GM21381 (cell line): ENCODE results near the gene PCDHGA7.
"Not testable (repeated sequence)": the region's sequence is repeated elsewhere in the genome, so short reads cannot be mapped to it uniquely, and the experiment has no call there.

Experiments
- ATAC-seq: cut with Tn5 transposase; IDR thresholded peaks from one replicate; pipeline ENCODE4 v1.9.1; 2021; ENCODE audit warnings: mild to moderate bottlenecking, moderate library complexity; ENCODE audit not compliant: unreplicated experiment

PCDHGA7 gene

GRCh38 chr5:141397756-141398551 lies 15.4 kb downstream of the PCDHGA7 start, which contains the start of gene PCDHGB5:
Gene PCDHGB5, plus strand, starts transcription at chr5:141397947. Its CDS starts 181 bp downstream, at chr5:141398128.
- peak; percentile 75 for ATAC-seq

GRCh38 chr5:141398608-141399007 lies 16.1 kb downstream of the PCDHGA7 start:
- ATAC-seq = no peak

DNA sequence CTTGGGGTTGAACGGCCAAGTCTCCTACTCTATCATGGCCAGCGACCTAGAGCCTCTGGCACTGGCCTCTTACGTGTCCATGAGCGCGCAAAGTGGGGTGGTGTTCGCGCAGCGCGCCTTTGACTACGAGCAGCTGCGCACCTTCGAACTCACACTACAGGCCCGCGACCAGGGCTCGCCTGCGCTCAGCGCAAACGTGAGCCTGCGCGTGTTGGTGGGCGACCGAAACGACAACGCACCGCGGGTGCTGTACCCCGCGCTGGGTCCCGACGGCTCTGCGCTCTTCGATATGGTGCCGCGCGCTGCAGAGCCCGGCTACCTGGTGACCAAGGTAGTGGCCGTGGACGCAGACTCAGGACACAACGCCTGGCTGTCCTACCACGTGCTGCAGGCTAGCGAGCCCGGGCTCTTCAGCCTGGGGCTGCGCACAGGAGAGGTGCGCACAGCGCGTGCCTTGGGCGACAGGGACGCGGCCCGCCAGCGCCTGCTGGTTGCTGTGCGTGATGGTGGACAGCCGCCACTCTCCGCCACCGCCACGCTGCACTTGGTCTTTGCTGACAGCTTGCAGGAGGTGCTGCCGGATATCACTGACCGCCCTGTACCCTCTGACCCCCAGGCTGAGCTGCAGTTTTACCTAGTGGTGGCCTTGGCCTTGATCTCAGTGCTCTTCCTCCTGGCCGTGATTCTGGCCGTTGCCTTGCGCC lies 17.2 kb downstream of the PCDHGA7 start:
- ATAC-seq = no peak

DNA sequence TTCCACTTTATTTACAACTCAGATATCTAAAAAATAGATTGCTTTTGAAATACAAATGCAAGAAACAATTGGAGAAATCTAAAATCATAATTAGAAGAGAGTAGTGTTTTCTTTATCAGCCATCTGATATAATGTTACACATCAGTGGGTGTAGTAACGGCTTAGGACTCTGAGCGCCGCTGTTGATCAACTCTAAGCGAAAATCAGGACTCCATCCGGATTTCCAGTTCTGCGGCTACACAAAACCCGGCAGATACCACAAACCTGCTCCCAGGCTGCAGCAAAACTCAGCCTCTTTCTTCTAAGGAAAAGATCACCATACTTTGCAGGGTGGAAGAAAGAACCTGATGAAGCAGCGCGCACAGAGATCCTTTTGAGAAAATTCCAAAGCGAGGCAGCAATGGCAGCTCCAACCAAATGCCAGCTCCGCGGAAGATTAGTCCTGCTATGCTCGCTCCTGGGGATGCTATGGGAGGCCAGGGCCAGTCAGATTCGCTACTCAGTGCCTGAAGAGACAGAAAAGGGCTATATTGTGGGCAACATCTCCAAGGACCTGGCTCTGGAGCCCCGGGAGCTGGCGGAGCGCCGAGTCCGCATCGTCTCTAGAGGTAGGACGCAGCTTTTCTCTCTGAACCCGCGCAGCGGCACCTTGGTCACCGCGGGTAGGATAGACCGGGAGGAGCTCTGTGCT lies 20.2 kb downstream of the PCDHGA7 start, which contains the start of gene PCDHGA9:
Gene PCDHGA9 (plus strand): TSS at position 226 of the 691 bp plus-strand sequence. CDS start 175 bp downstream, at position 401.
- ATAC-seq = no peak

DNA sequence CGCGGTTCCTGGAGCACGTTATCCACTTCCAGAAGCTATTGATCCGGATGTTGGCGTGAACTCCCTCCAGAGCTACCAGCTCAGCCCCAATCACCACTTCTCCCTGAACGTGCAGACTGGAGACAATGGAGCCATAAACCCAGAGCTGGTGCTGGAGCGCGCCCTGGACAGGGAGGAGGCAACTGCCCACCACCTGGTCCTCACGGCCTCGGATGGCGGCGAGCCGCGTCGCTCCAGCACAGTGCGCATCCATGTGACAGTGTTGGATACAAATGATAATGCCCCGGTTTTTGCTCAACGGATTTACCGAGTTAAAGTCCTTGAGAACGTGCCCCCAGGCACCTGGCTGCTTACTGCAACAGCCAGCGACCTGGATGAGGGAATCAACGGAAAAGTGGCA lies 20.8 kb downstream of the PCDHGA7 start:
- no peak for ATAC-seq

GRCh38 chr5:141407790-141408505 lies 25.4 kb downstream of the PCDHGA7 start, which contains the start of gene PCDHGB6:
Gene PCDHGB6, plus strand, starts transcription at chr5:141408021. Its CDS starts 182 bp downstream, at chr5:141408203.
- ATAC-seq = not testable (repeated sequence)

GRCh38 chr5:141409598-141410306 lies 27.2 kb downstream of the PCDHGA7 start:
- no peak for ATAC-seq

- ATAC-seq = no peak
Measured at GRCh38 chr5:141411575-141411974, 29.0 kb downstream of the PCDHGA7 start.

GRCh38 chr5:141412854-141413539 lies 30.5 kb downstream of the PCDHGA7 start, which contains the start of gene PCDHGA10:
Gene PCDHGA10, plus strand, starts transcription at chr5:141412987. Its CDS starts 189 bp downstream, at chr5:141413176.
- ATAC-seq = peak; percentile 69

DNA sequence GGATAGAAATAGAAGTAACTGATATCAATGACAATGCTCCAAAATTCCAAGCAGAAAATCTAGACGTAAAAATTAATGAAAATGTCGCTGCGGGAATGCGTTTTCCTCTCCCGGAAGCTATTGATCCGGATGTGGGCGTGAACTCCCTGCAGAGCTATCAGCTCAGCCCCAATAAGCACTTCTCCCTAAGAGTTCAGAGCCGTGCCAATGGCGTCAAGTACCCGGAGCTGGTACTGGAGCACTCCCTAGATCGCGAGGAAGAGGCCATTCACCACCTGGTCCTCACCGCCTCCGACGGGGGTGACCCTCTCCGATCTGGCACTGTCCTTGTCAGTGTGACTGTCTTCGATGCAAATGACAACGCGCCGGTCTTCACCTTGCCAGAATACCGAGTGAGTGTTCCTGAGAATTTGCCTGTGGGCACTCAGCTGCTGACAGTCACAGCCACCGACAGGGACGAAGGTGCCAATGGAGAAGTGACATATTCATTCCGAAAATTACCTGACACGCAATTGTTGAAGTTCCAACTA lies 31.1 kb downstream of the PCDHGA7 start:
- no peak for ATAC-seq

GRCh38 chr5:141414548-141415274 lies 32.2 kb downstream of the PCDHGA7 start:
- not testable (repeated sequence) for ATAC-seq

DNA sequence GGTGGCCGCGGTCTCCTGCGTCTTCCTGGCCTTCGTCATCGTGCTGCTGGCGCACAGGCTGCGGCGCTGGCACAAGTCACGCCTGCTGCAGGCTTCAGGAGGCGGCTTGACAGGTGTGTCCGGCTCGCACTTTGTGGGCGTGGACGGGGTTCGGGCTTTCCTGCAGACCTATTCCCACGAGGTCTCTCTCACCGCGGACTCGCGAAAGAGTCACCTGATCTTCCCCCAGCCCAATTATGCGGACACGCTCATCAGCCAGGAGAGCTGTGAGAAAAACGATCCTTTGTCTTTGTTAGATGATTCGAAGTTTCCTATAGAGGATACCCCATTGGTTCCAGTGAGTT lies 32.7 kb downstream of the PCDHGA7 start:
- ATAC-seq = not testable (repeated sequence)

DNA sequence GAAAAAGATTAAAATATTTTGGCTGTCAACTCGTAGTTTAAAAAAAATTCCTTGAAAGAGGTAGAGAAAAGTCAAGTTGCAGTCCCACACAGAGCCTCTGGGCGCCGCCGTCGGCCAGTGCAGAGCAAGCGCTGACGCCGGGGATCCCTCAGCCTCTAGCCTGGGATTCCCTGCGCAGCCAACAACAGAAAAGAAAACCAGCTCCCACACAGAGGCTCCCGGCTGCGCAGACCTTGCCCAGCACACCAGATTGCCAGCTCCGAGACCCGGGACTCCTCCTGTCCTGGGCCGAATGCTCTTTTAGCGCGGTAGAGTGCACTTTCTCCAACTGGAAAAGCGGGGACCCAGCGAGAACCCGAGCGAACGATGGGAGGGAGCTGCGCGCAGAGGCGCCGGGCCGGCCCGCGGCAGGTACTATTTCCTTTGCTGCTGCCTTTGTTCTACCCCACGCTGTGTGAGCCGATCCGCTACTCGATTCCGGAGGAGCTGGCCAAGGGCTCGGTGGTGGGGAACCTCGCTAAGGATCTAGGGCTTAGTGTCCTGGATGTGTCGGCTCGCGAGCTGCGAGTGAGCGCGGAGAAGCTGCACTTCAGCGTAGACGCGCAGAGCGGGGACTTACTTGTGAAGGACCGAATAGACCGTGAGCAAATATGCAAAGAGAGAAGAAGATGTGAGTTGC lies 35.1 kb downstream of the PCDHGA7 start, which contains the start of gene PCDHGB7:
Gene PCDHGB7 (plus strand): TSS at position 184 of the 679 bp plus-strand sequence. CDS start 183 bp downstream, at position 367.
- ATAC-seq = peak; percentile 79

DNA sequence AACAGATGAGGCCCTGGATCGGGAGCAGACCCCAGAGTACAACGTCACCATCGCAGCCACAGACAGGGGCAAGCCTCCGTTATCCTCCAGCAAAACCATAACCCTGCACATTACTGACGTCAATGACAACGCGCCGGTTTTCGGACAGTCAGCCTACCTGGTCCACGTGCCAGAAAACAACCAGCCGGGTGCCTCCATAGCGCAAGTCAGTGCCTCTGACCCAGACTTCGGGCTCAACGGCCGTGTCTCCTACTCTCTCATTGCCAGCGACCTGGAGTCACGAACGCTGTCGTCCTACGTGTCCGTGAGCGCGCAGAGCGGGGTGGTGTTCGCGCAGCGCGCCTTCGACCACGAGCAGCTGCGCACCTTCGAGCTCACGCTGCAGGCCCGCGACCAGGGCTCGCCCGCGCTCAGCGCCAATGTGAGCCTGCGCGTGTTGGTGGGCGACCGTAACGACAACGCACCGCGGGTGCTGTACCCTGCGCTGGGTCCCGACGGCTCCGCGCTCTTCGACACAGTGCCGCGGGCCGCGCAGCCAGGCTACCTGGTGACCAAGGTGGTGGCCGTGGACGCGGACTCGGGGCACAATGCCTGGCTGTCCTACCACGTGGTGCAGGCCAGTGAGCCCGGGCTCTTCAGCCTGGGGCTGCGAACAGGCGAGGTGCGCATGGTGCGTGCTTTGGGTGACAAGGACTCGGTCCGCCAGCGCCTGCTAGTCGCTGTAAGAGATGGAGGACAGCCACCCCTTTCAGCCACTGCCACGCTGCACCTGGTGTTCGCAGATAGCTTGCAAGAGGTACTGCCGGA lies 36.7 kb downstream of the PCDHGA7 start:
- no peak for ATAC-seq

DNA sequence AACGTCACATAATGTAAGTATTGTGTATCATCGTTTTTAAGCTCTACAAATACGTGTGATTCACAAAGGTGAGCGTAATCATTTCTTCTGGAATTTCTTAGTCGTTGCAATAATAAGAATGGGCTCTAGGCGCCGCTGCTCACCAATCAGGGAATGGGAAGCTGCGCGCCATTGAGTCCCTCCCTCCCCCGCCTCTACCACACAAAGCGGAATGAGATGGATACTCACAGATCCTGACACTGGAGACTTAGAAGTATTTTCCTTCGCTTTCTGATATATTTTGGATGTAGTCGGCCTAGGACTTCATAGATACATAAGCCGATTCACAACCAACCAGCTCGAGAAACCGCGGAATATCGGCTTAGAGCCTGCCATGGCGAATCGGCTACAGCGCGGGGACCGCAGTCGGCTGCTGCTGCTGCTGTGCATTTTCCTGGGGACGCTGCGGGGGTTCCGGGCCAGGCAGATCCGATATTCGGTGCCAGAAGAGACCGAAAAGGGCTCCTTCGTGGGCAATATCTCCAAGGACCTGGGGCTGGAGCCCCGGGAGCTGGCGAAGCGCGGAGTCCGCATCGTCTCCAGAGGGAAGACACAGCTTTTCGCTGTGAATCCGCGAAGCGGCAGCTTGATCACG lies 38.4 kb downstream of the PCDHGA7 start, which contains the start of gene PCDHGA11:
Gene PCDHGA11 (plus strand): TSS at position 197 of the 634 bp plus-strand sequence. CDS start 177 bp downstream, at position 374.
- ATAC-seq = no peak

DNA sequence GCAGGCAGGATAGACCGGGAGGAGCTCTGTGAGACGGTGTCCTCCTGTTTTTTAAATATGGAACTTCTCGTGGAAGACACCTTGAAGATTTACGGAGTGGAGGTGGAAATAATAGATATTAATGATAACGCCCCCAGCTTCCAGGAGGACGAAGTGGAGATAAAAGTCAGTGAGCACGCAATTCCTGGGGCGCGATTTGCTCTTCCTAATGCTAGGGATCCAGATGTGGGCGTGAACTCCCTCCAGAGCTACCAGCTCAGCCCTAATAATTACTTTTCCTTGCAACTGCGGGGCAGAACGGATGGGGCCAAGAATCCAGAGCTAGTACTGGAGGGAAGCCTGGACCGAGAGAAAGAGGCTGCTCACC lies 38.9 kb downstream of the PCDHGA7 start:
- no peak for ATAC-seq
